ENCODE measurements around the gene C3orf33.

The C3orf33 gene

GRCh38 chr3:155782390-155782953 lies 23.6 kb downstream of the C3orf33 start:
- TF ChIP-seq, protein P1, sequence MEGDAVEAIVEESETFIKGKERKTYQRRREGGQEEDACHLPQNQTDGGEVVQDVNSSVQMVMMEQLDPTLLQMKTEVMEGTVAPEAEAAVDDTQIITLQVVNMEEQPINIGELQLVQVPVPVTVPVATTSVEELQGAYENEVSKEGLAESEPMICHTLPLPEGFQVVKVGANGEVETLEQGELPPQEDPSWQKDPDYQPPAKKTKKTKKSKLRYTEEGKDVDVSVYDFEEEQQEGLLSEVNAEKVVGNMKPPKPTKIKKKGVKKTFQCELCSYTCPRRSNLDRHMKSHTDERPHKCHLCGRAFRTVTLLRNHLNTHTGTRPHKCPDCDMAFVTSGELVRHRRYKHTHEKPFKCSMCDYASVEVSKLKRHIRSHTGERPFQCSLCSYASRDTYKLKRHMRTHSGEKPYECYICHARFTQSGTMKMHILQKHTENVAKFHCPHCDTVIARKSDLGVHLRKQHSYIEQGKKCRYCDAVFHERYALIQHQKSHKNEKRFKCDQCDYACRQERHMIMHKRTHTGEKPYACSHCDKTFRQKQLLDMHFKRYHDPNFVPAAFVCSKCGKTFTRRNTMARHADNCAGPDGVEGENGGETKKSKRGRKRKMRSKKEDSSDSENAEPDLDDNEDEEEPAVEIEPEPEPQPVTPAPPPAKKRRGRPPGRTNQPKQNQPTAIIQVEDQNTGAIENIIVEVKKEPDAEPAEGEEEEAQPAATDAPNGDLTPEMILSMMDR (conservative IDR thresholded peaks at IDR 0.05; ENCODE audit: low read length): no peak
- DNase-seq (ENCODE audit: low read depth): no peak
- H3K4me3 ChIP-seq (ENCODE audit: low read length): no peak overlapping the region

DNA sequence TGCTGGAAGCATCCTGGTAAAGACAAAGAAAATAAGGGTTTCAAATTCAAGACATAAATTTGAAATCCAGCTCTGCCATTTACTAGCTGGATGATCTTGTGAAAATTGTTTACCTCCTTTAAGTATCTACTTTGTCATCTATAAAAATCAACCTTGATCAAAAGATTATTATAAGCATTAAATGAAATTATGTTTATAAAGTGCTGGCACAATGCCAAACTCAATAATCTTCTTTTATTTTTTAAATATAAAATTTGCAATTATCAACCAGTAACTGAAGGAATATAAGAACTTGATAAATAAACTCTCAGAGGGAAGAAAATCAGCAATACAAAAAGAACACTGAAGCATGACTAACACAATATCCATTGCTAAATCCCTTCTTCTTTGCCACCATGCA lies 25.8 kb downstream of the C3orf33 start:
- H3K4me3 ChIP-seq (ENCODE audit: low read length): no peak overlapping the region
- DNase-seq (ENCODE audit: low read depth): no peak
- TF ChIP-seq, protein P1 (conservative IDR thresholded peaks at IDR 0.05; ENCODE audit: low read length): no peak

DNA sequence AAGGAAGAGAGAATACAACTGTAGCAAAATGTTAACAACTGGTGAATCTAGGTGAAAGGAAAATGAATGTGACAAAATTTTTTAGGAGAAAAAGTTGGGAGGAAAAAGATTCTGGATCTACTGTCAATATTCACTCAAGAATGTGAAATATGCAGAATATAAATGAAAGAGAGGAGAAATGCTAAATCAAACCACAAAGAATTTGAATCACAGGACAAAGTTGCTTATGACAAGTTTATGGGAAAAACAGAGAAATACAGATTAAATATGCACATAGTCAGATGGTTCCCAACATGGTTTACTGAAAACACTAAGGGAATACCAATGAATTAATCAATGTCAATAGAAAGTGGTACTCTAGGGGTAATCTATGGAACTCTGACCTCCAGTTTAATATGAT lies 27.6 kb downstream of the C3orf33 start:
- TF ChIP-seq, protein P1 (conservative IDR thresholded peaks at IDR 0.05; ENCODE audit: low read length): no peak
- H3K4me3 ChIP-seq (ENCODE audit: low read length): no peak overlapping the region
- DNase-seq (ENCODE audit: low read depth): peak; percentile 20

- TF ChIP-seq, protein P1 (conservative IDR thresholded peaks at IDR 0.05; ENCODE audit: low read length): no peak
- H3K4me3 ChIP-seq (ENCODE audit: low read length): no peak overlapping the region
- no peak for DNase-seq (ENCODE audit: low read depth)
Measured at GRCh38 chr3:155772801-155773200, 33.3 kb downstream of the C3orf33 start.

GRCh38 chr3:155771126-155771525 lies 35.0 kb downstream of the C3orf33 start:
- TF ChIP-seq, protein P1 (conservative IDR thresholded peaks at IDR 0.05; ENCODE audit: low read length): no peak
- no peak overlapping the region for H3K4me3 ChIP-seq (ENCODE audit: low read length)
- DNase-seq (ENCODE audit: low read depth): no peak

- TF ChIP-seq, protein P1 (conservative IDR thresholded peaks at IDR 0.05; ENCODE audit: low read length): no peak
- no peak overlapping the region for H3K4me3 ChIP-seq (ENCODE audit: low read length)
- DNase-seq (ENCODE audit: low read depth): no peak
Measured at GRCh38 chr3:155766206-155766605, 39.9 kb downstream of the C3orf33 start.

- TF ChIP-seq, protein P1 (conservative IDR thresholded peaks at IDR 0.05; ENCODE audit: low read length): no peak
- no peak overlapping the region for H3K4me3 ChIP-seq (ENCODE audit: low read length)
Measured at GRCh38 chr3:155763870-155764463, 42.1 kb downstream of the C3orf33 start.

More at GRCh38 chr3:155763870-155764463, 42.1 kb downstream of the C3orf33 start:
- DNase-seq (ENCODE audit: low read depth): no peak

All from AG10803 (cell line).